NT2/D1 (cell line): ENCODE measurements around the gene UBE2K.

Source experiments
- DNase-seq: peaks from one replicate; pipeline ENCODE4 v3.0.0-alpha.2; 2011; ENCODE audit warnings: low read depth, low spot score
- H3K27me3 ChIP-seq: 2 replicates; pipeline ENCODE4 v1.6.0; 2011; ENCODE audit warnings: mild to moderate bottlenecking; ENCODE audit not compliant: insufficient read length, insufficient read depth
- H3K36me3 ChIP-seq: 2 replicates; pipeline ENCODE4 v1.6.1; 2011; ENCODE audit warnings: mild to moderate bottlenecking, low read length, mixed read lengths; ENCODE audit not compliant: insufficient read depth, insufficient read length
- H3K4me1 ChIP-seq: 2 replicates; pipeline ENCODE4 v1.5.1; 2011; ENCODE audit not compliant: insufficient read depth, insufficient read length
- H3K4me3 ChIP-seq: 2 replicates; pipeline ENCODE4 v1.5.1; 2011; ENCODE audit warnings: low read depth; ENCODE audit not compliant: insufficient read length
- H3K9ac ChIP-seq: 2 replicates; pipeline ENCODE4 v1.6.0; 2011; ENCODE audit warnings: low read depth; ENCODE audit not compliant: insufficient read length
- H3K9me3 ChIP-seq: 2 replicates; pipeline ENCODE4 v1.5.1; 2011; ENCODE audit warnings: mild to moderate bottlenecking, low read length; ENCODE audit not compliant: insufficient read depth
- SUZ12 ChIP-seq: IDR thresholded peaks from 2 replicates; pipeline ENCODE4 v1.6.1; 2011; ENCODE audit not compliant: insufficient read length, insufficient read depth; ENCODE audit errors: extremely low read depth
- YY1 ChIP-seq: IDR thresholded peaks from 2 replicates; pipeline ENCODE4 v1.6.1; 2011; ENCODE audit not compliant: insufficient read length, insufficient read depth
- ZNF274 ChIP-seq: IDR thresholded peaks from 2 replicates; pipeline ENCODE4 v1.6.1; 2011; ENCODE audit warnings: mild to moderate bottlenecking, low read depth, low read length

UBE2K gene

GRCh38 chr4:39814403-39815185 is 116.7 kb downstream of the UBE2K start:
- Histone ChIP-seq H3K4me1 (peaks cover 6% of the 10 kb centered on the region), H3K9ac (no peak overlapping the region), H3K27me3 (no peaks in the 10 kb centered on the region), H3K9me3 (no peaks in the 10 kb centered on the region), H3K4me3 (no peak overlapping the region), H3K36me3 (no peaks in the 10 kb centered on the region)
- DNase-seq, result no peak
- no peak for TF ChIP-seq SUZ12

GRCh38 chr4:39818646-39819045 is 120.7 kb downstream of the UBE2K start:
- Histone ChIP-seq H3K36me3 (no peaks in the 10 kb centered on the region), H3K9ac (no peak overlapping the region), H3K27me3 (no peaks in the 10 kb centered on the region), H3K4me3 (no peak overlapping the region), H3K9me3 (no peaks in the 10 kb centered on the region), H3K4me1 (peaks cover 6% of the 10 kb centered on the region)
- TF ChIP-seq SUZ12 (no peak), YY1 (no peak), ZNF274 (no peak)
- no peak for DNase-seq

DNA sequence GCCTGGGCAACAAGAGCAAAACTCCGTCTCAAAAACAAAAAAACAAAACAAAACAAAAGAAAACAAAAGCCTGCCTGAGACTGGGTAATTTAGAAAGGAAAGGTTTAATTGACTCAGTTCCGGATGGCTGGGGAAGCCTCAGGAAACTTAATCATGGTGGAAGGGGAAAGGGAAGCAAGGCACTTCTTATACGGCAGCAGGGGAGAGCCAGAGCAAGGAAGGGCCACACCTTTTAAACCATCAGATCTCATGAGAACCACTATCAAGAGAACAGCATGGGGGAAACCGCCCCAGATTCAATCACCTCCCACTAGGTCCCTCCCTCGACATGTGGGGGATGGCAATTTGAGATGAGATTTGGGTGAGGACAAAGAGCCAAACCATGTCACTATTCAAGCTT is 122.2 kb downstream of the UBE2K start:
- no peaks in the 10 kb centered on the region for H3K9me3 ChIP-seq
- no peak overlapping the region for H3K9ac ChIP-seq
- TF ChIP-seq YY1 (no peak), ZNF274 (no peak), SUZ12 (no peak)
- peaks cover 9% of the 10 kb centered on the region for H3K36me3 ChIP-seq
- H3K4me1 ChIP-seq, result no peaks in the 10 kb centered on the region
- H3K4me3 ChIP-seq, result no peak overlapping the region
- no peak for DNase-seq
- H3K27me3 ChIP-seq, result no peaks in the 10 kb centered on the region

DNA sequence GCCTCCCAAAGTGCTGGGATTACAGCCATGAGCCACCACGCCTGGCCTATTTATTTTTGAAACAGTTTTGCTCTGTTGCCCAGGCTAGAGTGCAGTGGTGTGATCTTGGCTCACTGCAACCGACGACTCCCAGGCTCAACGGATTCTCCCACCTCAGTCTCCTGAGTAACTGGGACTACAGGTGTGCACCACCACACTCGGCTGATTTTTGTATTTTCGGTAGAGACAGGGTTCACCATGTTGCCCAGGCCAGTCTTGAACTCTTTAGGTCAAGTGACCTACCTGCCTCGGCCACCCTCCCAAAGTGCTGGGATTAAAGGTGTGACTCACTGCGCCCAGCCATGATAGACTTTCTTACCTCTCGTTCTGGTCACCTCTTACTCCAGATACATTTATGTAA is 124.0 kb downstream of the UBE2K start:
- Histone ChIP-seq H3K27me3 (no peaks in the 10 kb centered on the region), H3K9ac (no peak overlapping the region), H3K9me3 (no peaks in the 10 kb centered on the region), H3K4me1 (no peaks in the 10 kb centered on the region), H3K4me3 (no peak overlapping the region), H3K36me3 (peaks cover 11% of the 10 kb centered on the region)
- no peak for DNase-seq
- no peak for TF ChIP-seq YY1
- no peak for TF ChIP-seq SUZ12
- TF ChIP-seq ZNF274, result no peak

GRCh38 chr4:39822662-39823061 is 124.7 kb downstream of the UBE2K start:
- Histone ChIP-seq H3K36me3 (peaks cover 17% of the 10 kb centered on the region), H3K4me3 (no peak overlapping the region), H3K9me3 (no peaks in the 10 kb centered on the region), H3K27me3 (no peaks in the 10 kb centered on the region), H3K4me1 (no peaks in the 10 kb centered on the region), H3K9ac (no peak overlapping the region)
- DNase-seq, result no peak
- TF ChIP-seq YY1, result no peak
- TF ChIP-seq ZNF274, result no peak
- TF ChIP-seq SUZ12, result no peak

- Histone ChIP-seq H3K9ac (no peak overlapping the region), H3K27me3 (no peaks in the 10 kb centered on the region), H3K4me3 (no peak overlapping the region), H3K4me1 (no peaks in the 10 kb centered on the region), H3K36me3 (peaks cover 20% of the 10 kb centered on the region), H3K9me3 (no peaks in the 10 kb centered on the region)
- no peak for DNase-seq
- TF ChIP-seq ZNF274, result no peak
- TF ChIP-seq YY1, result no peak
- TF ChIP-seq SUZ12, result no peak
These were observed 125.3 kb downstream of the UBE2K start for GRCh38 chr4:39823191-39823590.

- Histone ChIP-seq H3K27me3 (no peaks in the 10 kb centered on the region), H3K36me3 (peaks cover 33% of the 10 kb centered on the region), H3K9ac (no peak overlapping the region), H3K9me3 (no peaks in the 10 kb centered on the region), H3K4me1 (no peaks in the 10 kb centered on the region), H3K4me3 (no peak overlapping the region)
- no peak for TF ChIP-seq YY1
- no peak for TF ChIP-seq SUZ12
- TF ChIP-seq ZNF274, result no peak
- DNase-seq, result no peak
These were observed 127.2 kb downstream of the UBE2K start for GRCh38 chr4:39825090-39825489.

- Histone ChIP-seq H3K9me3 (no peaks in the 10 kb centered on the region), H3K4me3 (no peak overlapping the region), H3K27me3 (no peaks in the 10 kb centered on the region), H3K4me1 (no peaks in the 10 kb centered on the region), H3K36me3 (peaks cover 36% of the 10 kb centered on the region), H3K9ac (no peak overlapping the region)
- no peak for DNase-seq
- TF ChIP-seq SUZ12, result no peak
- no peak for TF ChIP-seq YY1
- no peak for TF ChIP-seq ZNF274
These were observed 127.8 kb downstream of the UBE2K start for GRCh38 chr4:39825741-39826231.
